Measurements from ENCODE around the gene SNAP47.

DNA sequence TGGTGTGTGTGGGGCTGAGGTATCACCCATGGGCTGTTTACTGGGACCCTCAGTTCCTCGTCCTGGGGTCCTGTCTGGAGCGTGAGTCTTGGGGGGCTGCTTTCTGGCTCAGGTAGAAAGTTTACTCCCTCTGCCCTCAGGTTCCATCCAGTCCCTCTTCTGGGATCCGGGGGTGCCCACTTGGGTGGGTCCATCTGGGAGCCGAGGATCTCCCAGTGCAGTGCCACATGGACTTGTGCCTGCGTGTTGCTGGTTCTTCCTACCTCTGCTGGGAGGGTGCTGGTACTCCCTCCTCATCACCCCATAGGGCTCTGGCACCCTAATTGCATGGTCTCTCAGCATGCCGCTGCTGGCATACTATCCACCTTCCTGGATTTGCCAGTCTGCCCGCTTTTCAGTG is 14.0 kb downstream of the SNAP47 start:
- TF ChIP-seq SP1 (IDR thresholded peaks at IDR 0.05), result no peak
- TF ChIP-seq BHLHE40 (IDR thresholded peaks at IDR 0.05; ENCODE audit: borderline replicate concordance), result no peak
- TF ChIP-seq SUZ12 (IDR thresholded peaks at IDR 0.05), result no peak
- no peak for TF ChIP-seq FOXA1 (IDR thresholded peaks at IDR 0.05)
- TF ChIP-seq CTBP1 (IDR thresholded peaks at IDR 0.05; ENCODE audit: borderline replicate concordance), result no peak
- TF ChIP-seq FOXK2 (IDR thresholded peaks at IDR 0.05), result no peak
- TF ChIP-seq FOXM1 (IDR thresholded peaks at IDR 0.05; ENCODE audit: borderline replicate concordance), result no peak
- TF ChIP-seq TARDBP (IDR thresholded peaks at IDR 0.05), result no peak
- no peak for TF ChIP-seq NFRKB (IDR thresholded peaks at IDR 0.05)
- TF ChIP-seq ELF4 (IDR thresholded peaks at IDR 0.05), result no peak

Measured in HEK293T (cell line).